WERI-Rb-1 (cell line): Measurements from ENCODE around the gene TMEM60.

ENCODE experiments used
- DNase-seq: peaks from one replicate; pipeline ENCODE4 v3.0.0-alpha.2; 2020
- H3K27ac ChIP-seq: fragments of 250-450 bp; sonication (Bioruptor Pico); 2 replicates; pipeline ENCODE4 v1.5.1; 2020; ENCODE audit warnings: mild to moderate bottlenecking, moderate library complexity
- H3K27me3 ChIP-seq: fragments of 250-450 bp; sonication (Bioruptor Pico); 2 replicates; pipeline ENCODE4 v1.5.1; 2021; ENCODE audit warnings: mild to moderate bottlenecking, low read depth, moderate library complexity; ENCODE audit not compliant: insufficient read depth, severe bottlenecking
- H3K36me3 ChIP-seq: fragments of 250-450 bp; sonication (Bioruptor Pico); 2 replicates; pipeline ENCODE4 v1.5.1; 2020; ENCODE audit warnings: mild to moderate bottlenecking, moderate library complexity
- H3K4me3 ChIP-seq: 2 replicates; pipeline ENCODE4 v1.5.1; 2011; ENCODE audit warnings: low read depth, mild to moderate bottlenecking, control low read depth, low read length
- H3K9me3 ChIP-seq: fragments of 250-450 bp; sonication (Bioruptor Pico); 2 replicates; pipeline ENCODE4 v1.5.1; 2021; ENCODE audit warnings: mild to moderate bottlenecking, moderate library complexity; ENCODE audit not compliant: severe bottlenecking
- TF ChIP-seq, protein P1 (sequence below): IDR thresholded peaks from 2 replicates; pipeline ENCODE4 v1.5.1; 2011; ENCODE audit warnings: low read depth, mild to moderate bottlenecking, control low read depth, inconsistent platforms, low read length

The TMEM60 gene

DNA sequence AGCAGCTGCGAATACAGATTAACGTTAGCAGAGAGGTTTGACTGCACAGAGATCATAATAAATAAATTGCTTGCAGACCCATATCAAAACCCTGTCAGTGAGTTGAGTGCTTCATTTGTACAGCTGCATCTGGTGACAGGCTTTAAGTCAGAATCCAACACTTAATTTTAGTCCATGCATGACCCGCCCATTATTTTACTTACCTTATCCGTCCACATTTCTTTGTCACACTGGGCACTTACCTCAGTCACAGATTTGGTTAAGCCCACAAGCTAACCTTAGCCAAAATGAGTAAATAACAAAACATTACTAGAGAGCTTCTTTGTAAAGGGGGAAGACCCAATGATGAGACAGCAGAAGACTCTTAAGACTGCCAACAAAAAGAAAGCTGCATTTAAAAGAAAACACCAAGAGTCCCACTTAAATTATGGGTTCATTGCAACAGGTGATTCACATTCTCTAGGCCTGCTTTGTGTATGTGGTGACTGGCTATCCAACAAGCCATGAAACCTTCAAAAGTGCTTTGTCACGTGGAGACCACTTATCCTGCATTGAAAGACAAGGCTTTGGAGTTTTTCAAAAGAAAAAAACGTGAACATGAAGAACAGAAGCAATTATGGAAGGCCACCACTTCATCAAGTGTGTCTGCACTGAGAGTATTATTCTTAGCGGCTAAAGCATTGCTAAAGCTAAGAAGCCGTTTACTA lies 32.6 kb upstream of the TMEM60 start:
- H3K36me3 ChIP-seq, result peaks cover 2% of the 10 kb centered on the region
- H3K4me3 ChIP-seq, result no peak overlapping the region
- DNase-seq, result no peak
- no peaks in the 10 kb centered on the region for H3K27me3 ChIP-seq
- H3K27ac ChIP-seq, result no peak overlapping the region
- H3K9me3 ChIP-seq, result no peaks in the 10 kb centered on the region
- TF ChIP-seq, protein P1, sequence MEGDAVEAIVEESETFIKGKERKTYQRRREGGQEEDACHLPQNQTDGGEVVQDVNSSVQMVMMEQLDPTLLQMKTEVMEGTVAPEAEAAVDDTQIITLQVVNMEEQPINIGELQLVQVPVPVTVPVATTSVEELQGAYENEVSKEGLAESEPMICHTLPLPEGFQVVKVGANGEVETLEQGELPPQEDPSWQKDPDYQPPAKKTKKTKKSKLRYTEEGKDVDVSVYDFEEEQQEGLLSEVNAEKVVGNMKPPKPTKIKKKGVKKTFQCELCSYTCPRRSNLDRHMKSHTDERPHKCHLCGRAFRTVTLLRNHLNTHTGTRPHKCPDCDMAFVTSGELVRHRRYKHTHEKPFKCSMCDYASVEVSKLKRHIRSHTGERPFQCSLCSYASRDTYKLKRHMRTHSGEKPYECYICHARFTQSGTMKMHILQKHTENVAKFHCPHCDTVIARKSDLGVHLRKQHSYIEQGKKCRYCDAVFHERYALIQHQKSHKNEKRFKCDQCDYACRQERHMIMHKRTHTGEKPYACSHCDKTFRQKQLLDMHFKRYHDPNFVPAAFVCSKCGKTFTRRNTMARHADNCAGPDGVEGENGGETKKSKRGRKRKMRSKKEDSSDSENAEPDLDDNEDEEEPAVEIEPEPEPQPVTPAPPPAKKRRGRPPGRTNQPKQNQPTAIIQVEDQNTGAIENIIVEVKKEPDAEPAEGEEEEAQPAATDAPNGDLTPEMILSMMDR, result no peak

DNA sequence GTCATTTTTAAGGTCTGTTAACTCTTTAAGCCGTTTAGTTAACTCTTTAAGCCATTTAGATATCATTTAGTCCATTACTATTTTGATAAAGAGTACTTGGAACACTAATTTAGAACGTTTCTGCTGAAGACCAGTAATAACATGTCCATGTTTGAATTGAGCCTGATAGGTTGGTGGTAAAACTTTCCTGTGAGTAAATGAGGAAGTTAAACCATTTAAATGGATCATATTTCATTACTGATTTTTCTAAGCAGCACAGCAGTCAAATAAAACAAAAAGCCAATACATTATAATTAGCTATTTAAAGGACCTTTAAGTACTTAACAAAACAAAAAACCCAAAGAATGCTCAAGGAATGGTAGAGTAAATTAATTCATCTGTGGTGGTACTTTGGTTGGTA lies 29.8 kb upstream of the TMEM60 start:
- H3K9me3 ChIP-seq, result no peaks in the 10 kb centered on the region
- H3K36me3 ChIP-seq, result no peaks in the 10 kb centered on the region; the same call in 1 of the 2 replicates
- TF ChIP-seq, protein P1, result no peak
- no peak overlapping the region for H3K4me3 ChIP-seq
- no peaks in the 10 kb centered on the region for H3K27me3 ChIP-seq
- DNase-seq, result no peak
- no peak overlapping the region for H3K27ac ChIP-seq

DNA sequence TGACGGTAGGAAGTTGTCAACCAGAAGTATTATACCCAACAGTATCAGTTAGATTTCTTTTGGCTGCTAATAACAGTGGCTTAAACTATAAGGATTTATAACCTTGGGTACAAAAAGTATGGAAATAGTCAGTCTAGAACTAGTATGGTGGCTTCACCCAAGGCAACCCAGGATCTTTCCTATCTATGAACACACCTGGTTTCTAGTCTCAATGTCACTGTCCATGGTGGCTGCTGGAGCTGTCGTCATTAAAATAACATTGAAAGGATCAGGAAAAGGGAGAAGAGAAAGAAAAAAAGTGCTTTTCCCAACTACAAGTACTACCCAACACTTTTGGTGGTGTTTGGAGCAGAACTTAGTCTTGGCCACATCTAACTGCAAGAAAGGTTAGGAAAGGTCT lies 28.1 kb upstream of the TMEM60 start:
- no peaks in the 10 kb centered on the region; the same call in 1 of the 2 replicates for H3K36me3 ChIP-seq
- TF ChIP-seq, protein P1, result no peak
- H3K9me3 ChIP-seq, result peaks cover 4% of the 10 kb centered on the region
- DNase-seq, result no peak
- no peaks in the 10 kb centered on the region for H3K27me3 ChIP-seq
- H3K27ac ChIP-seq, result no peak overlapping the region
- no peak overlapping the region for H3K4me3 ChIP-seq

DNA sequence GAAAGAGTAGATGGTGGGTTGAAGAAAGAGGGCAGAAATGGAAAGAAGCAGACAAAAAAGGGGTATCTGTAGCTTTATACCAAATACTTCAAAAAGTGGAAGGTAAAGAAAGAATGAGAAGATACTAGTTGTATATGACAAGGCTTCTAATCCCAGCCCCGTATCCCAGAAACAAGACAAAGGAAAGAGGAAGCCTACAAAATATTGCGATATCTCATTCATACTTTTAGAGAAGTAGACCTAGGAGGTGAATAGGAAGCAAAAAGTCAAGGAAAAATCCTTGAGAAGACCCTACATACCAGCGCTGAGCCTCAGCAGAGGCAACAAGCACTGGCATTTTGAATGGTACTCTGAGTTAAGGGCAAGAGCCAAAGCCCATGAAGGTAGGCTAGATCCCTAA lies 26.9 kb upstream of the TMEM60 start:
- TF ChIP-seq, protein P1, result no peak
- peaks cover 7% of the 10 kb centered on the region for H3K9me3 ChIP-seq
- H3K27ac ChIP-seq, result no peak overlapping the region
- DNase-seq, result no peak
- H3K36me3 ChIP-seq, result peaks cover 3% of the 10 kb centered on the region; the same call in 1 of the 2 replicates
- H3K4me3 ChIP-seq, result no peak overlapping the region
- H3K27me3 ChIP-seq, result no peaks in the 10 kb centered on the region

DNA sequence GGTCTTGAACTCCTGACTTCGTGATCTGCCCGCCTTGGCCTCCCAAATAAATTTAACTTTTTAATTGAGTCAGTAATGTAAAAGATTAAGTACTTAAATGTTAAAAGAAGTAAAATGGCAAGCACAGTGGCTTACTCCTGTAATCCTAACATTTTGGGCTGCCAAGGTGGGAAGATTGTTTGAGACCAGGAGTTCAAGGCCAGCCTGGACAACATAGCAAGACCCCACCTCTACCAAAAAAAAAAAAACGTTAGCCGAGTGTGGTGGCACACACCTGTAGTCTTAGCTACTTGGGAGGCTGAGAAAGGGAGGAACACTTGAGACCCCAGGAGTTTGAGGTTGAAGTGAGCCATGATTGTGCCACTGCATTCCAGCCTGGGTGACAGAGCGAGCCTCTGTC lies 26.4 kb upstream of the TMEM60 start:
- peaks cover 7% of the 10 kb centered on the region for H3K9me3 ChIP-seq
- H3K4me3 ChIP-seq, result no peak overlapping the region
- no peaks in the 10 kb centered on the region for H3K27me3 ChIP-seq
- no peak overlapping the region for H3K27ac ChIP-seq
- DNase-seq, result no peak
- TF ChIP-seq, protein P1, result no peak
- H3K36me3 ChIP-seq, result peaks cover 8% of the 10 kb centered on the region; the same call in 1 of the 2 replicates

DNA sequence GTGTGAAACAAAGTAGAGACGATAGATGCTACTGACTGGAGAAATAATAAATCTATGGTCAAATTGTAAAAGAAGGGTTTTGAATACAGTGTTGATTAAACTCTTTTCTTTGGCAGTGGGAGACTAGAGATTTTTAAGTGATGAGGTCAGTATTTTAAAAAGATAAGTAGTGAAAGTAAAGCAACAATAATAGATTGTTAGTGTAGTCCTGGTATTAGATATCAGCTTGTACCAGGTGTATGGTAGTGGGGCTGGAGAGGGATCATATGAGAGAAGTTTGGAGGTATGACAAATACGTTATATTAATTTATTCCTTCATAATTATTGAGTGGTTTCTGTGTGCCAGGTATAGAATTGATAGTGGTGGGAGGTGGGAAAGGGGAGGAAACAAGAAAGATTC lies 25.6 kb upstream of the TMEM60 start:
- Histone ChIP-seq H3K27ac (no peak overlapping the region), H3K36me3 (peaks cover 9% of the 10 kb centered on the region; the same call in 1 of the 2 replicates), H3K27me3 (no peaks in the 10 kb centered on the region), H3K9me3 (peaks cover 7% of the 10 kb centered on the region), H3K4me3 (no peak overlapping the region)
- TF ChIP-seq, protein P1, result no peak
- no peak for DNase-seq
